HEK293T (cell line): ENCODE data around the gene NTN1.

Experiments used
- ARNT ChIP-seq: fragments of 450-650 bp; IDR thresholded peaks from 2 replicates; pipeline ENCODE4 v1.6.1; 2017; ENCODE audit warnings: mild to moderate bottlenecking
- BHLHE40 ChIP-seq: fragments of 450-650 bp; IDR thresholded peaks from 2 replicates; pipeline ENCODE4 v1.6.1; 2016; ENCODE audit warnings: mild to moderate bottlenecking, moderate library complexity, borderline replicate concordance
- ELF4 ChIP-seq: fragments of 450-650 bp; IDR thresholded peaks from 2 replicates; pipeline ENCODE4 v1.6.1; 2017; ENCODE audit warnings: antibody characterized with exemption
- FOXA1 ChIP-seq: fragments of 450-650 bp; IDR thresholded peaks from 2 replicates; pipeline ENCODE4 v1.6.1; 2016; ENCODE audit warnings: mild to moderate bottlenecking
- FOXM1 ChIP-seq: fragments of 450-650 bp; IDR thresholded peaks from 2 replicates; pipeline ENCODE4 v1.6.1; 2017; ENCODE audit warnings: mild to moderate bottlenecking, borderline replicate concordance
- HDGF ChIP-seq: fragments of 450-650 bp; IDR thresholded peaks from 2 replicates; pipeline ENCODE4 v1.6.1; 2017; ENCODE audit warnings: antibody characterized with exemption, borderline replicate concordance
- L3MBTL2 ChIP-seq: fragments of 450-650 bp; conservative IDR thresholded peaks from 2 replicates; pipeline ENCODE4 v1.6.1; 2016; ENCODE audit warnings: mild to moderate bottlenecking
- LEF1 ChIP-seq: fragments of 450-650 bp; IDR thresholded peaks from 2 replicates; pipeline ENCODE4 v1.6.1; 2017; ENCODE audit warnings: mild to moderate bottlenecking, borderline replicate concordance
- NFRKB ChIP-seq: fragments of 450-650 bp; IDR thresholded peaks from 2 replicates; pipeline ENCODE4 v1.6.1; 2016; ENCODE audit warnings: mild to moderate bottlenecking, moderate library complexity
- PKNOX1 ChIP-seq: fragments of 450-650 bp; IDR thresholded peaks from 2 replicates; pipeline ENCODE4 v1.6.1; 2016
- SP1 ChIP-seq: fragments of 450-650 bp; IDR thresholded peaks from 2 replicates; pipeline ENCODE4 v1.6.1; 2017
- SUZ12 ChIP-seq: fragments of 450-650 bp; IDR thresholded peaks from 2 replicates; pipeline ENCODE4 v1.6.1; 2016; ENCODE audit warnings: mild to moderate bottlenecking
- TARDBP ChIP-seq: fragments of 450-650 bp; IDR thresholded peaks from 2 replicates; pipeline ENCODE4 v1.6.1; 2016
- ZNF384 ChIP-seq: fragments of 450-650 bp; IDR thresholded peaks from 2 replicates; pipeline ENCODE4 v1.6.1; 2016

GRCh38 chr17:9037736-9038135 is 16.4 kb downstream of the NTN1 start:
- TF ChIP-seq FOXM1 (no peak), BHLHE40 (no peak), LEF1 (no peak), NFRKB (no peak), ELF4 (no peak), ARNT (no peak), SP1 (no peak), TARDBP (no peak), L3MBTL2 (no peak), HDGF (no peak), ZNF384 (no peak), SUZ12 (no peak), FOXA1 (no peak), PKNOX1 (no peak)
